ENCODE data around the gene BRD3OS. TPM values are rescaled to one million over a fixed set of nuclear protein-coding genes. Genes with fewer than 3 reads are reported as not detected.

The BRD3OS gene
- total RNA-seq, 1 donor from 2014 or later: 13.7 TPM

DNA sequence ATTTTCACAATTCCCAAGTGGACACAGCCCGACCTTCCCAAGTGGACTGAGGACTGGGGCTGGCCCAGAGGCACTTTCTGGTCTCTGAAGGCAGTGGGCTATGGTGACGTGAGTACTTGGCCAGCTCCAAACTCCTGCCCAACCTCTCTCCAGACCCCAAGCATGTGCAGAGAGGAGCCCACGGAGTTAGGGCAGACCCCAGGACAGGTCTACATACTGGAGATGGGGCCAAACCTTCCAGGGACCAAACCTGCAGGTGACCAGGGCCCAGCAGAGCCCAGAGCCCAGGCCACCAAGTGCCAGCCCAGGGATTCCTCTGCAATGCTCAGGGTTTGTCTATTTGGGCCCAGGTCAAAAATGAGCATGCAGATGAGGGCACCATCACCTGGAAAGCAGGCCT, 27.2 kb downstream of the BRD3OS start:
- Mint-ChIP-seq H3K27me3 (ENCODE audit: low read depth) (no peaks in the 10 kb centered on the region), H3K4me3 (ENCODE audit: unreplicated experiment) (no peak overlapping the region), H3K27ac (ENCODE audit: unreplicated experiment) (no peak overlapping the region), H3K36me3 (ENCODE audit: low read depth) (peaks cover 11% of the 10 kb centered on the region), H3K4me1 (ENCODE audit: low read depth) (peaks cover 15% of the 10 kb centered on the region), H3K9me3 (ENCODE audit: low read depth) (no peaks in the 10 kb centered on the region)
- DNase-seq (ENCODE audit: low spot score): peak; percentile 59
- TF ChIP-seq, protein P1, sequence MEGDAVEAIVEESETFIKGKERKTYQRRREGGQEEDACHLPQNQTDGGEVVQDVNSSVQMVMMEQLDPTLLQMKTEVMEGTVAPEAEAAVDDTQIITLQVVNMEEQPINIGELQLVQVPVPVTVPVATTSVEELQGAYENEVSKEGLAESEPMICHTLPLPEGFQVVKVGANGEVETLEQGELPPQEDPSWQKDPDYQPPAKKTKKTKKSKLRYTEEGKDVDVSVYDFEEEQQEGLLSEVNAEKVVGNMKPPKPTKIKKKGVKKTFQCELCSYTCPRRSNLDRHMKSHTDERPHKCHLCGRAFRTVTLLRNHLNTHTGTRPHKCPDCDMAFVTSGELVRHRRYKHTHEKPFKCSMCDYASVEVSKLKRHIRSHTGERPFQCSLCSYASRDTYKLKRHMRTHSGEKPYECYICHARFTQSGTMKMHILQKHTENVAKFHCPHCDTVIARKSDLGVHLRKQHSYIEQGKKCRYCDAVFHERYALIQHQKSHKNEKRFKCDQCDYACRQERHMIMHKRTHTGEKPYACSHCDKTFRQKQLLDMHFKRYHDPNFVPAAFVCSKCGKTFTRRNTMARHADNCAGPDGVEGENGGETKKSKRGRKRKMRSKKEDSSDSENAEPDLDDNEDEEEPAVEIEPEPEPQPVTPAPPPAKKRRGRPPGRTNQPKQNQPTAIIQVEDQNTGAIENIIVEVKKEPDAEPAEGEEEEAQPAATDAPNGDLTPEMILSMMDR (IDR thresholded peaks at IDR 0.05): no peak

DNA sequence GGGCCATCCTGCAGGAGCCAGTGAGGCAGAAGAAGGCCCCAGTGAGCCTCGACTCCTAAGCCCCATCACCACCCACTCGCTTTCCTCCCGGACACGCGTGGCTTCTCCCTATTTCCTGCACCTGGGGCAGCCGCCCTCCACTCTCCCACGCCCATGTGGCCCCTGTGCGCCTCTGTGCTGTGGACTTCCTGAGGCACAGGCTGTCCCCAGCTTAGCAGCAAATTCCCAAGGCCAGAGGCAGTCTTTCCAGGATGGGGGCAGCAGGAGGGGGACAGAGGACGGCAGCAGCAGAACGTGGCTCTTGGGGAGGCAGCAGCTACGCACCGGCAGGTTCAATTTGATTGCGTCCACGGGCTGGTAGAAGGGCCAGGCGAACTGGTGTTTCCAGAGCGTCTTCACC, 27.7 kb downstream of the BRD3OS start:
- DNase-seq (ENCODE audit: low spot score): peak; percentile 61
- Mint-ChIP-seq H3K27me3 (ENCODE audit: low read depth) (no peaks in the 10 kb centered on the region), H3K9me3 (ENCODE audit: low read depth) (no peaks in the 10 kb centered on the region), H3K36me3 (ENCODE audit: low read depth) (peaks cover 8% of the 10 kb centered on the region), H3K27ac (ENCODE audit: unreplicated experiment) (no peak overlapping the region), H3K4me1 (ENCODE audit: low read depth) (peaks cover 15% of the 10 kb centered on the region), H3K4me3 (ENCODE audit: unreplicated experiment) (no peak overlapping the region)
- TF ChIP-seq, protein P1 (IDR thresholded peaks at IDR 0.05): no peak

DNA sequence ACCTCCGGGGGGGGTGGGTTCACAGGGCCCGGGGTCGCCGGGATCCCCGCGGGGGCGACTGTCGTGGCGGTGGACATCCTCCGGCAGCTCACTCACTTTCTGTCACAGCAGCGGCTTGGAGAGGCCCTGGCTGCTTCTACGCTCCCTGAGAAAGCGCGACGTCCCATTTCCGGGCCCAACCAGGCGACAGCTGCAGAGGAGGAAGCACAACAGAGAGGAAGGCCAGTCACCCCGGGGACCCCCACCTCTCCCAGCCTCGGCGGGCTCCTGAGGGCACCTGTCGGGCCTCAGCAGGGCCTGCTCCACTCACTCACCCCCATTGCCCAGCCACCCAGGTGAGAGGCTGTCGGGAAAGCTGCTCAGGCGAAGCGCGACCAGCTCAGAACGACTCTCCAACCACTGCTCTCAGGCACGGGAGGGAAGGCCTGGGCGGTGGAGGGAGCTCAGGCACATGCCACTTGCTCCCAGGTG, 28.2 kb downstream of the BRD3OS start:
- H3K4me3 Mint-ChIP-seq (ENCODE audit: unreplicated experiment): no peak overlapping the region
- TF ChIP-seq, protein P1 (IDR thresholded peaks at IDR 0.05): no peak
- H3K9me3 Mint-ChIP-seq (ENCODE audit: low read depth): no peaks in the 10 kb centered on the region
- no peak for DNase-seq (ENCODE audit: low spot score)
- H3K27ac Mint-ChIP-seq (ENCODE audit: unreplicated experiment): no peak overlapping the region
- peaks cover 15% of the 10 kb centered on the region for H3K4me1 Mint-ChIP-seq (ENCODE audit: low read depth)
- H3K27me3 Mint-ChIP-seq (ENCODE audit: low read depth): no peaks in the 10 kb centered on the region
- peaks cover 6% of the 10 kb centered on the region for H3K36me3 Mint-ChIP-seq (ENCODE audit: low read depth)

DNA sequence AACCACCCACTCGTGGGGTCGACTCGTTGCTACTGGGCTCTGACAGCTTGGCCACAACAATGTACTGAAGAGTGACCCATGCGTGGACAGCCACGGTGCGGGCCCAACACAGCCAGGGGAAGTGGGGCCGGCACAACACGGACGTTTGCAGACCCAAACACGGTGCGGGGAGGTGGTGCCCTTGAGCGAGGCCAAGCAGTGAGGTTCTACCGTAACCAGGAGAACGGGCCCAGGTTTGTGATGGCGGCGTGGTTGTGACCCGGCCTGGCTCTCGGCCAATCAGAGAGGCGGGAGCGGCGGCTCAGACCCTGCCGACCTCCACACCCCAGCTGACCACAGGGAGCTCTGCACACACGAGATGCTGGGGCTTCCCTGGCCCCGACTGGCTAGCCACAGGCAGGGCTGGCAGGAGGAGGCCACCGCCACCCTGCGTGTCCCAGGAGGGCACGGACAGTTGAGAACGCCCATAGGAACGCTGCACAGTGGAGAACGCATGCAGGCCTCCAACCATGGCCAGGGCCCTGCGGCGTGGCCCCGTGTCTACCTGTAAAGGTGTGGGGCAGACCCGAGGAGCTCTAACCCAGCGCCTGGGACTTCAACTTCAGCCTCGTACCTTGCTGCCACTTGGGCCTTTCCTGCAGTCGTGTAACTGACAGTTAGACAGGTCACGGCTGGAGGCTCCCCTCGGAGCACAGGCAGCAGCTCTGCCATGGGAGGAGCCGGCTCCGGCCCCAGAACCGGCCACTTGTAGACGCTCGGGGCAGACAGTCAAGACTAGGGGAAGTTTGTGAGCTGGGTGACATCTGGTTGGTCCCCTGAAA, 28.9 kb downstream of the BRD3OS start:
- DNase-seq (ENCODE audit: low spot score): peak; percentile 91
- no peak overlapping the region for H3K4me3 Mint-ChIP-seq (ENCODE audit: unreplicated experiment)
- peaks cover 6% of the 10 kb centered on the region for H3K36me3 Mint-ChIP-seq (ENCODE audit: low read depth)
- no peaks in the 10 kb centered on the region for H3K9me3 Mint-ChIP-seq (ENCODE audit: low read depth)
- H3K27ac Mint-ChIP-seq (ENCODE audit: unreplicated experiment): no peak overlapping the region
- TF ChIP-seq, protein P1 (IDR thresholded peaks at IDR 0.05): no peak
- H3K4me1 Mint-ChIP-seq (ENCODE audit: low read depth): peaks cover 19% of the 10 kb centered on the region
- no peaks in the 10 kb centered on the region for H3K27me3 Mint-ChIP-seq (ENCODE audit: low read depth)

DNA sequence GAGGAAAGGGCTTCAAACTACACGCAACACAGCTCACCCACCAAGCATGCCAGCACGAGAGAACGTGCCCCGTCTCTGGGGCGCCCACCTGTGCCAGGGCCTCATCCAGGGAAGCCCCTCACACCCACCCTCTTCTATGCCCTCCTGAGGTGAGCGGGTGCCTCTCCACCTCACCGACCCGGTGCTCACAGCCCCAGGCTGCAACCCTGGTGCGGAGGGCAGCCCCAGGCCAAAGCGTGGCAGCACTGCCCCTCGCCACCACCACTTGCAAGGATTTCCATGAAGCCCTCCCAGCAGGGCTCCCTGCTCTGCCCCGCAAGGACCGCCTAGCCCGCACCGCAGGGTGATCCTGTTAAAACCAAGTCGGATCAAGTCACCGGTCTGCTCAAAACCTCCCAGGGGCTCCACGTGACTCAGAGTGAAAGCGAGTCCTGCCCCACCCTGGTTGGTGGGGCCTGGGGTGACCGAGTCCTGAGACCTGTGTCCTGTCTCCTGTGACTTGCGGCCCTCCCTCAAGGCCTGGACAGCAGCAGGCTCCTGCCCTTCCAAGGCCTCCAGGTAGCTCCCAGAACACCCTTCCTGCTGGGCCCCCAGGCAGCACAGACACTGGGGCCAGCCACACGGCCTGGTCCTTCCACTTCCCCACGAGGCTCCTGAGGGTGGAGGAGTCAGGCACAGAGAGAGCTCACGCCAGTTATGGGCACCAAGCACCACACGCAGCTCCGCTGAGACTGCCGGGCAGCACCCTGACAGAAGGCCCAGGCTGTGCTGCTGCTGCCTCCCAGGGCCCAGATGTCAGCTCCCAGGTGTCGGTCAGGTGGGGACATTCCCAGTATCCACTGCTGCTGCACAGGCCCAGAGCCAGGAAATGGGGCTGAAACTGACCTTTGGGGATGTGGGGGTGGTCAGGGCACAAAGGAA, 29.9 kb downstream of the BRD3OS start:
- H3K27ac Mint-ChIP-seq (ENCODE audit: unreplicated experiment): peak overlapping the region; percentile 73

More for the DNA sequence above, 29.9 kb downstream of the BRD3OS start:
- Mint-ChIP-seq H3K27me3 (ENCODE audit: low read depth) (no peaks in the 10 kb centered on the region), H3K4me3 (ENCODE audit: unreplicated experiment) (no peak overlapping the region), H3K36me3 (ENCODE audit: low read depth) (peaks cover 6% of the 10 kb centered on the region), H3K4me1 (ENCODE audit: low read depth) (peaks cover 19% of the 10 kb centered on the region), H3K9me3 (ENCODE audit: low read depth) (no peaks in the 10 kb centered on the region)
- TF ChIP-seq, protein P1 (IDR thresholded peaks at IDR 0.05): no peak
- peak; percentile 77 for DNase-seq (ENCODE audit: low spot score)
